K562 (cell line): ENCODE data around the gene OBP2A. TPM values are rescaled to one million over a fixed set of nuclear protein-coding genes. Genes with fewer than 3 reads are reported as not detected.

Experiments used
- ATAC-seq: fragments of 200-7000 bp; cut with Tn5 transposase; 3 replicates; pipeline ENCODE4 v1.9.1; 2020; ENCODE audit warnings: moderate library complexity
- BruUV-seq: library from RNA; stranded (reverse); fragments of 400-500 nt; replicated peaks from 2 replicates; lab custom pipeline; 2021; lab: Mats Ljungman, UMichigan
- CTCF ChIA-PET: fragments of 300-600 bp; formaldehyde crosslinking; extraction: SDS; loops from one replicate; lab custom pipeline; 2021; ENCODE audit warnings: low intra/inter-chr PET ratio; lab: Yijun Ruan, JAX
- POLR2A ChIA-PET: fragments of 300-600, 350-650 bp; sonication (Branson Sonifier 250); formaldehyde crosslinking; extraction: SDS; loops from one replicate; lab custom pipeline; 2021; ENCODE audit warnings: antibody characterized with exemption, inconsistent platforms; lab: Yijun Ruan, JAX
- DNase-seq, 4 experiments: peaks; one replicate each; pipeline versions ENCODE4 v3.0.0 to v3.0.0-alpha.2; 2011 to 2018; ENCODE audit warnings: low spot score in 3 of 4, mixed read lengths in 3 of 4; ENCODE audit errors: extremely low read depth in 1 of 4
- FAIRE-seq: peaks from 2 replicates; lab custom pipeline; 2011; peaks lifted over from hg19 to GRCh38; lab: Jason Lieb, UNC
- H2AFZ ChIP-seq: 2 replicates; pipeline ENCODE4 v1.6.0; 2011; ENCODE audit warnings: low read depth, low read length, control low read depth, inconsistent platforms
- H3K27ac ChIP-seq: fragments of 200-600 bp; 3 replicates; pipeline ENCODE4 v1.8.0; 2011; ENCODE audit warnings: low read depth, mild to moderate bottlenecking, control low read depth, inconsistent platforms, low read length, moderate library complexity, mixed read lengths; ENCODE audit errors: extremely low read depth
- H3K27me3 ChIP-seq, 2 experiments: fragments of 300-600 bp in 1 of 2; 2 replicates in 1 of 2; 3 replicates in 1 of 2; pipeline versions ENCODE4 v1.6.0 to v1.8.0; 2011; ENCODE audit warnings: inconsistent platforms in 2 of 2, low read length in 2 of 2, mild to moderate bottlenecking in 1 of 2, mixed read lengths in 1 of 2, moderate library complexity in 1 of 2; ENCODE audit not compliant: control insufficient read depth in 2 of 2, insufficient read depth in 2 of 2
- H3K36me3 ChIP-seq: fragments of 300-600 bp; 3 replicates; pipeline ENCODE4 v1.8.0; 2011; ENCODE audit warnings: mild to moderate bottlenecking, low read length, inconsistent platforms; ENCODE audit not compliant: control insufficient read depth, insufficient read depth
- H3K4me1 ChIP-seq, 2 experiments: fragments of 200-600 bp in 1 of 2; replicated peaks in 1 of 2; 2 replicates in 1 of 2; 3 replicates in 1 of 2; pipeline versions ENCODE4 v1.5.1 to v1.8.0; 2011; ENCODE audit warnings: inconsistent platforms in 2 of 2, low read length in 2 of 2, mild to moderate bottlenecking in 1 of 2, mixed read lengths in 1 of 2, moderate library complexity in 1 of 2; ENCODE audit not compliant: control insufficient read depth in 2 of 2, insufficient read depth in 2 of 2
- H3K4me2 ChIP-seq: 2 replicates; pipeline ENCODE4 v1.6.1; 2011; ENCODE audit warnings: low read length, control low read depth, inconsistent platforms, mixed read lengths; ENCODE audit not compliant: insufficient read depth
- H3K4me3 ChIP-seq: fragments of 200-600 bp; sonication (generic), shearing (Covaris generic); 2 replicates; pipeline ENCODE4 v1.5.1; 2016; ENCODE audit warnings: control low read depth, inconsistent platforms
- H3K79me2 ChIP-seq: fragments of 200-600 bp; 3 replicates; pipeline ENCODE4 v1.8.0; 2011; ENCODE audit warnings: low read length, inconsistent platforms; ENCODE audit not compliant: control insufficient read depth, insufficient read depth
- H3K9ac ChIP-seq, 2 experiments: 2 replicates each; pipeline versions ENCODE4 v1.6.0 to v1.6.1; 2011; ENCODE audit warnings: low read depth in 2 of 2, low read length in 2 of 2, control low read depth in 1 of 2, inconsistent platforms in 1 of 2, mild to moderate bottlenecking in 1 of 2, mixed read lengths in 1 of 2; ENCODE audit not compliant: insufficient read depth in 1 of 2
- H3K9me1 ChIP-seq: one replicate; pipeline ENCODE4 v1.6.0; 2011; ENCODE audit warnings: inconsistent platforms, mild to moderate bottlenecking, low read length, moderate library complexity; ENCODE audit not compliant: control insufficient read depth, insufficient read depth
- H3K9me3 ChIP-seq: replicated peaks from 2 replicates; pipeline ENCODE4 v1.5.1; 2011; ENCODE audit warnings: low read depth, low read length, inconsistent platforms; ENCODE audit not compliant: control insufficient read depth, insufficient read depth
- H4K20me1 ChIP-seq: replicated peaks from 2 replicates; pipeline ENCODE4 v1.6.1; 2011; ENCODE audit warnings: low read length, inconsistent platforms, mixed read lengths; ENCODE audit not compliant: control insufficient read depth, insufficient read depth
- CBFA2T3 ChIP-seq: fragments of 450-650 bp; IDR thresholded peaks from 2 replicates; pipeline ENCODE4 v1.6.1; 2017
- ELK1 ChIP-seq: sonication (generic); formaldehyde crosslinking; IDR thresholded peaks from 2 replicates; pipeline ENCODE4 v1.8.1; 2022; ENCODE audit warnings: missing genetic modification reagents
- ETV1 ChIP-seq: fragments of 450-650 bp; conservative IDR thresholded peaks from 2 replicates; pipeline ENCODE4 v1.6.1; 2016; ENCODE audit warnings: missing genetic modification characterization, control low read depth, low read depth, missing compliant biosample characterization
- HDAC1 ChIP-seq, 2 experiments: fragments of 450-650 bp; IDR thresholded peaks; 2 replicates each; pipeline ENCODE4 v1.6.1; 2016 to 2017; ENCODE audit warnings: inconsistent platforms in 1 of 2, mild to moderate bottlenecking in 1 of 2, moderate library complexity in 1 of 2
- HOMEZ ChIP-seq: fragments of 250-450 bp; sonication (Bioruptor Pico); IDR thresholded peaks from 2 replicates; pipeline ENCODE4 v1.4.0; 2020; ENCODE audit warnings: mild to moderate bottlenecking, moderate library complexity
- KDM1A ChIP-seq, 2 experiments: fragments of 450-650 bp; IDR thresholded peaks; 2 replicates each; pipeline ENCODE4 v1.6.1; 2016; ENCODE audit warnings: mild to moderate bottlenecking in 2 of 2
- LARP7 ChIP-seq: fragments of 450-650 bp; IDR thresholded peaks from 2 replicates; pipeline ENCODE4 v1.6.1; 2016
- MAFF ChIP-seq: IDR thresholded peaks from 2 replicates; pipeline ENCODE4 v1.6.1; 2012; ENCODE audit warnings: low read length, improper control_type of control experiment
- MTA2 ChIP-seq: fragments of 450-650 bp; IDR thresholded peaks from 2 replicates; pipeline ENCODE4 v1.6.1; 2016; ENCODE audit warnings: low read depth
- RBM34 ChIP-seq: fragments of 200-400 bp; formaldehyde crosslinking; IDR thresholded peaks from 2 replicates; pipeline ENCODE4 v1.6.1; 2018; ENCODE audit warnings: low read length, borderline replicate concordance; ENCODE audit not compliant: insufficient read depth
- SMAD3 ChIP-seq: fragments of 450-650 bp; formaldehyde crosslinking; conservative IDR thresholded peaks from 2 replicates; pipeline ENCODE4 v1.4.0; 2020; ENCODE audit warnings: mild to moderate bottlenecking
- SMARCA5 ChIP-seq: fragments of 450-650 bp; IDR thresholded peaks from 2 replicates; pipeline ENCODE4 v1.6.1; 2016
- STAT6 ChIP-seq: sonication (generic); formaldehyde crosslinking; IDR thresholded peaks from 2 replicates; pipeline ENCODE4 v1.8.1; 2023; ENCODE audit warnings: mild to moderate bottlenecking, missing genetic modification reagents
- ZFP91 ChIP-seq: sonication (generic); formaldehyde crosslinking; IDR thresholded peaks from 2 replicates; pipeline ENCODE4 v1.8.0; 2022; ENCODE audit warnings: mild to moderate bottlenecking, missing genetic modification reagents
- ZNF140 ChIP-seq: fragments of 250-450 bp; sonication (Bioruptor Pico); IDR thresholded peaks from 2 replicates; pipeline ENCODE4 v1.8.0; 2021; ENCODE audit warnings: moderate library complexity, mild to moderate bottlenecking, inconsistent platforms
- WGBS: fragments of 100-300 bp; shearing (Covaris generic); methylation state at CpG from one replicate; pipeline ENCODE4 v1.1.6; 2016; ENCODE audit warnings: low coverage, mixed read lengths; ENCODE audit not compliant: insufficient coverage; ENCODE audit errors: missing lambda C conversion rate; 5-methylcytosine and 5-hydroxymethylcytosine counted together
- in situ Hi-C: fragments of 300-500 bp; cut with MboI; formaldehyde crosslinking; loops from 4 replicates; pipeline ENCODE4 v1.15.0; 2018; ENCODE audit warnings: inconsistent platforms, mixed read lengths
- intact Hi-C: fragments of 100-400 bp; cut with micrococcal nuclease; formaldehyde crosslinking; loops from 2 replicates; pipeline ENCODE4 v1.14.2; 2022
- polyA plus RNA-seq, 8 experiments: library from polyadenylated mRNA; depleted of rRNA in 4 of 8; stranded (reverse) in 5 of 8; unstranded in 3 of 8; fragments of >200 nt; fragmentation: Nextera tagmentation in 2 of 8; fragmentation: Illumina TruSeq in 1 of 8; extraction: Ambion mirVana in 2 of 8; extraction: Trizol in 1 of 8; gene quantifications; 2 replicates each; pipeline versions ENCODE4 v1.2.1 to v1.2.3, GENCODE V29; 2011 to 2014; ENCODE audit warnings: inconsistent platforms in 1 of 8, missing spikeins in 1 of 8
- total RNA-seq, 7 experiments: library from RNA; depleted of rRNA in 6 of 7; stranded (reverse); fragments of >200 nt in 6 of 7; fragmentation: Illumina TruSeq in 2 of 7; extraction: Trizol in 2 of 7; gene quantifications; 2 replicates each; pipeline versions ENCODE4 v1.2.1 to v1.2.3, GENCODE V29; 2011 to 2021; ENCODE audit warnings: low replicate concordance in 1 of 7

Gene OBP2A
- total and polyA plus RNA-seq, 9 of the 15 experiments (the other 6 are each of a cell fraction or from before 2014, with no cell fraction given), result not detected

- no peak for FAIRE-seq
- 0 out of 2 replicates have a peak, but pooled peaks cover 5% of the 10 kb centered on the region for H4K20me1 ChIP-seq
- no peak overlapping the region for H3K4me3 ChIP-seq
- H3K4me1 ChIP-seq, result peaks cover 10 to 42% of the 10 kb centered on the region in 2 experiments; a peak in 2 of 5 replicates
- 12% methylated on average over 17 of the region's 20 CpGs for WGBS
- no peaks in the 10 kb centered on the region for H3K36me3 ChIP-seq
- DNase-seq, result no peak
- H3K9ac ChIP-seq, result no peak overlapping the region; a peak in 1 of 4 replicates
- ChIA-PET CTCF (no interaction called here), POLR2A (no interaction called here)
- no TSS peak for BruUV-seq
- H3K27me3 ChIP-seq, result peaks cover 7 to 55% of the 10 kb centered on the region in 2 experiments; a peak in 3 of 5 replicates
- H3K9me3 ChIP-seq, result no peaks in the 10 kb centered on the region
- no peak overlapping the region for H3K27ac ChIP-seq
- H3K9me1 ChIP-seq, result no peaks in the 10 kb centered on the region
- no peak overlapping the region for H2AFZ ChIP-seq
- no peak for TF ChIP-seq ZFP91 (CRISPR knock-in tag)
- no peak for TF ChIP-seq ZNF140 (CRISPR knock-in tag)
- TF ChIP-seq SMAD3, result no peak
- TF ChIP-seq STAT6 (CRISPR knock-in tag), result no peak
- no peak for TF ChIP-seq HOMEZ (CRISPR knock-in tag)
- no peak for TF ChIP-seq MAFF
- TF ChIP-seq HDAC1 (IDR thresholded peaks at IDR 0.05), result no peak
- no peak for TF ChIP-seq LARP7
- TF ChIP-seq MTA2, result no peak
- no peak for TF ChIP-seq RBM34
- no peak for TF ChIP-seq ELK1 (CRISPR knock-in tag)
- TF ChIP-seq SMARCA5, result no peak
- no peak for TF ChIP-seq CBFA2T3
- TF ChIP-seq ETV1, result no peak
- TF ChIP-seq KDM1A (IDR thresholded peaks at IDR 0.05), result no peak
- TF ChIP-seq, all 486 proteins: peak for 0
- in situ Hi-C loops, result no loop called here
- Histone ChIP-seq H3K79me2 (no peaks in the 10 kb centered on the region), H3K4me2 (no peak overlapping the region)
- intact Hi-C loops, result no loop called here
- no peak for ATAC-seq
Observed at GRCh38 chr9:135588886-135589595, 43.1 kb downstream of the OBP2A start.
